H9 (cell line): ENCODE measurements around the gene NRIP3. TPM values are rescaled to one million over a fixed set of nuclear protein-coding genes. Genes with fewer than 3 reads are reported as not detected.

Experiments used
- DNase-seq: peaks from one replicate; pipeline ENCODE4 v3.0.0-alpha.2; 2017
- H2AFZ ChIP-seq: one replicate; pipeline ENCODE4 v1.6.1; 2013; ENCODE audit warnings: mild to moderate bottlenecking, low read length, control low read depth, moderate library complexity
- H2AK5ac ChIP-seq: 2 replicates; pipeline ENCODE4 v1.6.1; 2013; ENCODE audit warnings: low read length, control low read depth, mixed read lengths; ENCODE audit not compliant: insufficient read length
- H2BK120ac ChIP-seq: one replicate; pipeline ENCODE4 v1.6.1; 2013; ENCODE audit warnings: low read depth, mild to moderate bottlenecking, low read length, control low read depth, inconsistent platforms; ENCODE audit not compliant: poor library complexity, severe bottlenecking
- H2BK12ac ChIP-seq: 2 replicates; pipeline ENCODE4 v1.6.1; 2013; ENCODE audit warnings: low read length, control low read depth, mixed read lengths, low read depth; ENCODE audit not compliant: insufficient read length
- H2BK15ac ChIP-seq: 2 replicates; pipeline ENCODE4 v1.6.1; 2013; ENCODE audit warnings: low read depth, low read length, control low read depth
- H2BK20ac ChIP-seq: one replicate; pipeline ENCODE4 v1.6.1; 2013; ENCODE audit warnings: low read depth, mild to moderate bottlenecking, low read length, control low read depth, inconsistent platforms; ENCODE audit not compliant: poor library complexity, severe bottlenecking
- H2BK5ac ChIP-seq: 2 replicates; pipeline ENCODE4 v1.6.1; 2013; ENCODE audit warnings: low read length, control low read depth, mixed read lengths; ENCODE audit not compliant: insufficient read length
- H3K14ac ChIP-seq: 2 replicates; pipeline ENCODE4 v1.6.1; 2013; ENCODE audit warnings: low read length, control low read depth; ENCODE audit not compliant: insufficient read depth
- H3K18ac ChIP-seq: 2 replicates; pipeline ENCODE4 v1.6.1; 2013; ENCODE audit warnings: low read depth, mild to moderate bottlenecking, mixed read lengths, low read length, control low read depth; ENCODE audit not compliant: insufficient read length
- H3K23ac ChIP-seq: 2 replicates; pipeline ENCODE4 v1.6.1; 2013; ENCODE audit warnings: low read length, control low read depth, mixed read lengths, low read depth; ENCODE audit not compliant: insufficient read length
- H3K23me2 ChIP-seq: 2 replicates; pipeline ENCODE4 v1.6.1; 2013; ENCODE audit warnings: low read depth, mild to moderate bottlenecking, mixed read lengths, low read length, control low read depth; ENCODE audit not compliant: insufficient read length, poor library complexity, severe bottlenecking
- H3K27ac ChIP-seq: 2 replicates; pipeline ENCODE4 v1.5.1; 2013; ENCODE audit warnings: low read length, control low read depth, mixed read lengths, low read depth; ENCODE audit not compliant: insufficient read length
- H3K27me3 ChIP-seq: 2 replicates; pipeline ENCODE4 v1.6.1; 2013; ENCODE audit warnings: low read length, control low read depth, inconsistent platforms; ENCODE audit not compliant: insufficient read depth
- H3K4ac ChIP-seq: 2 replicates; pipeline ENCODE4 v1.6.1; 2013; ENCODE audit warnings: low read depth, mild to moderate bottlenecking, control low read depth, inconsistent platforms, low read length, moderate library complexity
- H3K4me1 ChIP-seq: 2 replicates; pipeline ENCODE4 v1.6.1; 2013; ENCODE audit warnings: low read length, control low read depth, inconsistent platforms; ENCODE audit not compliant: insufficient read depth
- H3K4me2 ChIP-seq: 2 replicates; pipeline ENCODE4 v1.6.1; 2013; ENCODE audit warnings: low read length, control low read depth, mixed read lengths; ENCODE audit not compliant: insufficient read length, insufficient read depth
- H3K56ac ChIP-seq: 2 replicates; pipeline ENCODE4 v1.6.1; 2013; ENCODE audit warnings: low read depth, mild to moderate bottlenecking, mixed read lengths, low read length, control low read depth; ENCODE audit not compliant: insufficient read length
- H3K79me1 ChIP-seq: 2 replicates; pipeline ENCODE4 v1.6.1; 2013; ENCODE audit warnings: low read depth, mild to moderate bottlenecking, moderate library complexity, low read length, control low read depth, inconsistent platforms; ENCODE audit not compliant: insufficient read depth, poor library complexity, severe bottlenecking
- H3K79me2 ChIP-seq: 2 replicates; pipeline ENCODE4 v1.6.1; 2013; ENCODE audit warnings: low read length, control low read depth, inconsistent platforms; ENCODE audit not compliant: insufficient read depth
- H3K9ac ChIP-seq: 2 replicates; pipeline ENCODE4 v1.6.1; 2013; ENCODE audit warnings: low read length, control low read depth, mixed read lengths; ENCODE audit not compliant: insufficient read length; ENCODE audit errors: extremely low read depth
- H3K9me3 ChIP-seq: one replicate; pipeline ENCODE4 v1.6.1; 2013; ENCODE audit warnings: low read depth, low read length, inconsistent platforms; ENCODE audit not compliant: control insufficient read depth
- H3T11ph ChIP-seq: one replicate; pipeline ENCODE4 v1.6.1; 2013; ENCODE audit warnings: mild to moderate bottlenecking, low read length, control low read depth, inconsistent platforms
- H4K20me1 ChIP-seq: one replicate; pipeline ENCODE4 v1.6.1; 2013; ENCODE audit not compliant: control insufficient read depth, insufficient read length, insufficient read depth
- H4K5ac ChIP-seq: 2 replicates; pipeline ENCODE4 v1.6.1; 2013; ENCODE audit warnings: low read depth, mild to moderate bottlenecking, mixed read lengths, low read length, control low read depth; ENCODE audit not compliant: insufficient read length
- H4K8ac ChIP-seq: replicated peaks from 2 replicates; pipeline ENCODE4 v1.6.1; 2013; ENCODE audit warnings: low read length, control low read depth, mixed read lengths, low read depth; ENCODE audit not compliant: insufficient read length
- H4K91ac ChIP-seq: 2 replicates; pipeline ENCODE4 v1.6.1; 2013; ENCODE audit warnings: low read depth, mild to moderate bottlenecking, moderate library complexity, mixed read lengths, low read length, control low read depth; ENCODE audit not compliant: insufficient read length
- H3K27ac Mint-ChIP-seq, 3 experiments: 2 replicates in 2 of 3; 3 replicates in 1 of 3; pipeline ENCODE4 v1.8.0; 2020 to 2021; ENCODE audit warnings: mixed read lengths in 3 of 3, mild to moderate bottlenecking in 1 of 3, moderate library complexity in 1 of 3
- H3K27me3 Mint-ChIP-seq: 2 replicates; pipeline ENCODE4 v1.8.0; 2021; ENCODE audit warnings: low read depth, mild to moderate bottlenecking, moderate library complexity, mixed read lengths
- H3K36me3 Mint-ChIP-seq, 3 experiments: 2 replicates in 2 of 3; 3 replicates in 1 of 3; pipeline ENCODE4 v1.8.0; 2020 to 2021; ENCODE audit warnings: low read depth in 3 of 3, mixed read lengths in 3 of 3; ENCODE audit not compliant: insufficient read depth in 1 of 3
- H3K4me1 Mint-ChIP-seq, 2 experiments: 2 replicates each; pipeline ENCODE4 v1.8.0; 2020; ENCODE audit warnings: mixed read lengths in 2 of 2
- H3K4me3 Mint-ChIP-seq, 2 experiments: 2 replicates in 1 of 2; 3 replicates in 1 of 2; pipeline ENCODE4 v1.8.0; 2020 to 2021; ENCODE audit warnings: mild to moderate bottlenecking in 2 of 2, mixed read lengths in 2 of 2, moderate library complexity in 1 of 2
- H3K9me3 Mint-ChIP-seq, 2 experiments: 2 replicates in 1 of 2; 3 replicates in 1 of 2; pipeline ENCODE4 v1.8.0; 2020; ENCODE audit warnings: mild to moderate bottlenecking in 2 of 2, mixed read lengths in 2 of 2, moderate library complexity in 1 of 2
- WGBS: extraction: QIAGEN DNeasy Blood & Tissue Kit; methylation state at CpG from one replicate; pipeline ENCODE4 v1.1.7; 2013; ENCODE audit warnings: missing lambda C conversion rate, low lambda C conversion rate, mixed read lengths; ENCODE audit not compliant: insufficient read length; ENCODE audit errors: extremely low coverage; 5-methylcytosine and 5-hydroxymethylcytosine counted together
- total RNA-seq: library from RNA; stranded (reverse); gene quantifications from 2 replicates; pipeline ENCODE4 v1.2.1, GENCODE V29; 2021
- TF ChIP-seq, protein P1 (sequence below): fragments of 200-600 bp; sonication (generic); conservative IDR thresholded peaks from 3 replicates; pipeline ENCODE4 v1.8.0; 2021; ENCODE audit warnings: antibody characterized with exemption, mild to moderate bottlenecking

The NRIP3 gene
- total RNA-seq, 1 experiment from 2014 or later = 4.2 TPM

DNA sequence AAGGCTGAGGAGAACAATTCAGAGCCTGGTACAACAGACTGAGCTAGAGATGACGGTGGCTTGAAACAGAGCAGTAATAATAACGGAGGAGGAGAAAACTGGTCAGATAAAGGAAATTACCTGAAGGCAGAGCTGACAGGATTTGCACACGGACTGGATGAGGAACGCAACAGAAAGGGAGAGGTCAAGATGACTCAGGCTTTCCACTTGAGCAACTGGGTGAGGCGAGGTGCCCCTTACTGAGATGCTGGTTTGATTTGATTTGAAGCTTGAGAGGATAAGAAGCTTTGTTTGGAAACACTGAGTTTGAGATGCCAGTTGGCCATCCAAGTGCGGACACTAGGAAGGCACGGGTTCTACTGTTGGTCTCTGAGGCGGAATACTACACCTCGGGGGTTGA, 35.4 kb upstream of the NRIP3 start:
- Histone ChIP-seq H2BK15ac (no peak overlapping the region), H2BK12ac (no peak overlapping the region), H4K20me1 (no peaks in the 10 kb centered on the region), H3T11ph (no peak overlapping the region), H4K5ac (no peak overlapping the region), H3K9me3 (no peaks in the 10 kb centered on the region), H3K27me3 (no peaks in the 10 kb centered on the region), H3K27ac (no peak overlapping the region), H3K23ac (no peak overlapping the region), H2BK120ac (no peak overlapping the region), H2AK5ac (no peak overlapping the region), H4K91ac (no peak overlapping the region), H3K4ac (no peak overlapping the region), H3K56ac (no peak overlapping the region), H4K8ac (no peak overlapping the region), H3K79me2 (no peaks in the 10 kb centered on the region), H2BK5ac (no peak overlapping the region), H3K9ac (no peak overlapping the region), H3K4me2 (no peak overlapping the region), H3K18ac (no peak overlapping the region), H3K4me1 (no peaks in the 10 kb centered on the region; the same call in 1 of the 2 replicates), H3K79me1 (no peaks in the 10 kb centered on the region), H3K23me2 (no peaks in the 10 kb centered on the region), H2AFZ (no peak overlapping the region), H2BK20ac (no peak overlapping the region), H3K14ac (no peak overlapping the region; the same call in 1 of the 2 replicates)
- Mint-ChIP-seq H3K27ac (no peak overlapping the region), H3K36me3 (no peaks in the 10 kb centered on the region), H3K4me1 (peaks cover 31 to 32% of the 10 kb centered on the region in 2 experiments), H3K27me3 (peaks cover 7% of the 10 kb centered on the region), H3K9me3 (no peaks in the 10 kb centered on the region), H3K4me3 (no peak overlapping the region)
- no CpG with 5 or more reads among the region's 9 CpGs for WGBS
- TF ChIP-seq, protein P1, sequence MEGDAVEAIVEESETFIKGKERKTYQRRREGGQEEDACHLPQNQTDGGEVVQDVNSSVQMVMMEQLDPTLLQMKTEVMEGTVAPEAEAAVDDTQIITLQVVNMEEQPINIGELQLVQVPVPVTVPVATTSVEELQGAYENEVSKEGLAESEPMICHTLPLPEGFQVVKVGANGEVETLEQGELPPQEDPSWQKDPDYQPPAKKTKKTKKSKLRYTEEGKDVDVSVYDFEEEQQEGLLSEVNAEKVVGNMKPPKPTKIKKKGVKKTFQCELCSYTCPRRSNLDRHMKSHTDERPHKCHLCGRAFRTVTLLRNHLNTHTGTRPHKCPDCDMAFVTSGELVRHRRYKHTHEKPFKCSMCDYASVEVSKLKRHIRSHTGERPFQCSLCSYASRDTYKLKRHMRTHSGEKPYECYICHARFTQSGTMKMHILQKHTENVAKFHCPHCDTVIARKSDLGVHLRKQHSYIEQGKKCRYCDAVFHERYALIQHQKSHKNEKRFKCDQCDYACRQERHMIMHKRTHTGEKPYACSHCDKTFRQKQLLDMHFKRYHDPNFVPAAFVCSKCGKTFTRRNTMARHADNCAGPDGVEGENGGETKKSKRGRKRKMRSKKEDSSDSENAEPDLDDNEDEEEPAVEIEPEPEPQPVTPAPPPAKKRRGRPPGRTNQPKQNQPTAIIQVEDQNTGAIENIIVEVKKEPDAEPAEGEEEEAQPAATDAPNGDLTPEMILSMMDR = no peak
- no peak for DNase-seq
